Dendritic cell treated with granulocyte-macrophage colony-stimulating factor and Interleukin-4, amounts not matched to agents 40 ng/mL and 50 ng/mL, for 4 days (primary cell): ENCODE data around the gene CCNL2.

ENCODE experiments used
- H3K27ac Mint-ChIP-seq: one replicate; pipeline ENCODE4 v1.8.0; 2022; ENCODE audit warnings: mild to moderate bottlenecking, mixed read lengths
- H3K27me3 Mint-ChIP-seq: one replicate; pipeline ENCODE4 v1.8.0; 2022; ENCODE audit warnings: mild to moderate bottlenecking, mixed read lengths
- H3K36me3 Mint-ChIP-seq: one replicate; pipeline ENCODE4 v1.8.0; 2022; ENCODE audit warnings: low read depth, mixed read lengths
- H3K4me1 Mint-ChIP-seq: one replicate; pipeline ENCODE4 v1.8.0; 2022; ENCODE audit warnings: low read depth, mixed read lengths
- H3K4me3 Mint-ChIP-seq: one replicate; pipeline ENCODE4 v1.8.0; 2022; ENCODE audit warnings: mild to moderate bottlenecking, moderate library complexity, mixed read lengths
- H3K9me3 Mint-ChIP-seq: one replicate; pipeline ENCODE4 v1.8.0; 2022; ENCODE audit warnings: mixed read lengths
- intact Hi-C: fragments of 100-400 bp; cut with micrococcal nuclease; formaldehyde crosslinking; loops from one replicate; pipeline ENCODE4 v1.15.0; 2022

Gene CCNL2

GRCh38 chr1:1340185-1340584 lies 59.0 kb downstream of the CCNL2 start:
- peaks cover 21% of the 10 kb centered on the region for H3K4me1 Mint-ChIP-seq
- no peaks in the 10 kb centered on the region for H3K27me3 Mint-ChIP-seq
- H3K4me3 Mint-ChIP-seq = no peak overlapping the region
- H3K27ac Mint-ChIP-seq = no peak overlapping the region
- H3K36me3 Mint-ChIP-seq = peaks cover 68% of the 10 kb centered on the region
- intact Hi-C loops = no loop called here
- H3K9me3 Mint-ChIP-seq = no peaks in the 10 kb centered on the region

DNA sequence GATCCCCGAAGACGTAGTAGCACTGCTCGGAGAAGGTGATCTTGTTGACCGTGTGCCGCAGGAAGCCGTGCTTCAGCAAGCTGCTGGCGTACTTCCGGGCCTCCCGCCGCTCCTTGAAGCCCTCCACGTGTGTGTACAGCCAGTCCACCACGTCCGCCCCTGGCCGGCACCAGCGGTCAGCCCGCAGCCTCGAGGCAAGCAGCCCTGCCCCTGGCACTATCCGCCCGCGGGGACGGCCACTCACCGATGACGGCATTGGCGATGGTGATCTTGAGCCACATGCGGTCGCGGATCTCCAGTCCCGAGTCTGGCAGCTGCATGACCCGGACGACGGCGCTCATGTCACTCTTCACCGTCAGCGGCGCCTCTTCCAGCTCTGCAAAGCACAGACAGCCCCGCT lies 60.9 kb downstream of the CCNL2 start:
- H3K4me3 Mint-ChIP-seq = no peak overlapping the region
- H3K27ac Mint-ChIP-seq = no peak overlapping the region
- no peaks in the 10 kb centered on the region for H3K27me3 Mint-ChIP-seq
- H3K9me3 Mint-ChIP-seq = no peaks in the 10 kb centered on the region
- peaks cover 7% of the 10 kb centered on the region for H3K4me1 Mint-ChIP-seq
- intact Hi-C loops = no loop called here
- H3K36me3 Mint-ChIP-seq = peaks cover 82% of the 10 kb centered on the region

DNA sequence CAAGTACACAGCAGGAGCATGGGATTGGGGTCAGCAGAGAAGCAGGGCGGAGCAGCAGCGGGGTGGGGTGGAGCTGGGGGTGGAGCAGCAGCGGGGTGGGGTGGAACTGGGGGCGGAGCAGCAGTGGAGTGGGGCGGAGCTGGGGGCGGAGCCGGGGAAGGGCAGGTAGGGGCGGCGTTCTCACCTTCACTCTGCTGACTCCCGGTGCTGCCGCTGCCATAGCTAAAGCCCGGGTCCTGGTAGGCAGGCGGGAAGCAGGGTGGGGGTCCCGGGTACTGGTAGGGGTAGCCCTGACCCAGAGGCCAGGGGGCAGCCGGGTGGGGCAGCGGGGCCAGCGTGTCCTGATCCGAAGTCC lies 61.4 kb downstream of the CCNL2 start:
- peaks cover 2% of the 10 kb centered on the region for H3K4me1 Mint-ChIP-seq
- no peaks in the 10 kb centered on the region for H3K9me3 Mint-ChIP-seq
- peaks cover 82% of the 10 kb centered on the region for H3K36me3 Mint-ChIP-seq
- no peaks in the 10 kb centered on the region for H3K27me3 Mint-ChIP-seq
- no peak overlapping the region for H3K27ac Mint-ChIP-seq
- intact Hi-C loops = no loop called here
- H3K4me3 Mint-ChIP-seq = no peak overlapping the region

GRCh38 chr1:1336931-1337792 lies 62.0 kb downstream of the CCNL2 start:
- no peaks in the 10 kb centered on the region for H3K4me1 Mint-ChIP-seq
- H3K4me3 Mint-ChIP-seq = no peak overlapping the region
- no peaks in the 10 kb centered on the region for H3K9me3 Mint-ChIP-seq
- intact Hi-C loops = no loop called here
- no peak overlapping the region for H3K27ac Mint-ChIP-seq
- no peaks in the 10 kb centered on the region for H3K27me3 Mint-ChIP-seq
- H3K36me3 Mint-ChIP-seq = peaks cover 82% of the 10 kb centered on the region

- no peaks in the 10 kb centered on the region for H3K4me1 Mint-ChIP-seq
- H3K36me3 Mint-ChIP-seq = peaks cover 77% of the 10 kb centered on the region
- intact Hi-C loops = no loop called here
- H3K27me3 Mint-ChIP-seq = no peaks in the 10 kb centered on the region
- H3K9me3 Mint-ChIP-seq = no peaks in the 10 kb centered on the region
- H3K27ac Mint-ChIP-seq = no peak overlapping the region
- no peak overlapping the region for H3K4me3 Mint-ChIP-seq
These were observed 62.7 kb downstream of the CCNL2 start for GRCh38 chr1:1336446-1336845.

GRCh38 chr1:1335792-1336248 lies 63.3 kb downstream of the CCNL2 start:
- intact Hi-C loops = no loop called here
- Mint-ChIP-seq H3K4me3 (no peak overlapping the region), H3K27me3 (no peaks in the 10 kb centered on the region), H3K27ac (no peak overlapping the region), H3K9me3 (no peaks in the 10 kb centered on the region), H3K4me1 (no peaks in the 10 kb centered on the region), H3K36me3 (peaks cover 71% of the 10 kb centered on the region)
